Ecto neural progenitor cell (in vitro differentiated cells): ENCODE measurements around the gene TOMM40.

Experiments used
- DNase-seq: peaks from one replicate; pipeline ENCODE4 v3.0.0-alpha.2; 2018; ENCODE audit warnings: low spot score

Gene TOMM40

GRCh38 chr19:44927746-44928145, 36.7 kb downstream of the TOMM40 start:
- no peak for DNase-seq

GRCh38 chr19:44930088-44930487, 39.0 kb downstream of the TOMM40 start:
- no peak for DNase-seq

DNA sequence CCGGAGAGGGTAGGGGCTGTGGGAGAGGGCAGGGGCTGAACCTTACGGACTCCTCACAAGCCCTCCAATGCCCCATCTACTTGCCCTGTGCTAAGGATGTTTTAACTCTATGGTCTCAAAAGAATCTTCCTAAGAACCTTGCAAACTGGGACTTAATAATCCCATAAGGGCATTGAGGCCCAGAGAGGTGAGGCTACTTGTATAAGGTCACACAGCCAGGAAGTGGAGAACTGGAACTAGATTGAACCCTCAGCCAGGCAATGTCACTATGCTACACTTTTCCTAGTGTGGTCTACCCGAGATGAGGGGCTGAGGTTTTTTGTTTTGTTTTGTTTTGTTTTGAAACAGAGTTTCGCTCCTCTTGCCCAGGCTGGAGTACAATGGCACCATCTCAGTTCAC, 40.5 kb downstream of the TOMM40 start:
- no peak for DNase-seq

DNA sequence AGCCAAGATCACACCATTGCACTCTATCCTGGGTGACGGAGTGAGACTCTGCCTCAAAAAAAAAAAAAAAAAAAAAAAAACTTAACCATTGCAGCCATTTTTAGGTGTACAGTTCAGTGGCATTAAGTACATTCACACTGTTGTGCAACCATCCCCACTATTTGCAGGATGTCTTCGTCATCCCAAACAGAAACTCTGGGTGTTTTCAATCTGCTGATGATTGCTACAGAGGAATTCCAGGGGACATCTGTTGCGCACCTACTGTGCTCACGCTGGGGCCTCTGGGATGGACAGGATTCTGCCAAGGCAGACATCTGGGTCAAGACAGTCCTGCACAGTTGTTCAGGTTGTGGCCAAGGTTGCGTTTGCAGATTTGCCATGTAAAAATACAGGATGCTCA, 48.6 kb downstream of the TOMM40 start:
- no peak for DNase-seq

DNA sequence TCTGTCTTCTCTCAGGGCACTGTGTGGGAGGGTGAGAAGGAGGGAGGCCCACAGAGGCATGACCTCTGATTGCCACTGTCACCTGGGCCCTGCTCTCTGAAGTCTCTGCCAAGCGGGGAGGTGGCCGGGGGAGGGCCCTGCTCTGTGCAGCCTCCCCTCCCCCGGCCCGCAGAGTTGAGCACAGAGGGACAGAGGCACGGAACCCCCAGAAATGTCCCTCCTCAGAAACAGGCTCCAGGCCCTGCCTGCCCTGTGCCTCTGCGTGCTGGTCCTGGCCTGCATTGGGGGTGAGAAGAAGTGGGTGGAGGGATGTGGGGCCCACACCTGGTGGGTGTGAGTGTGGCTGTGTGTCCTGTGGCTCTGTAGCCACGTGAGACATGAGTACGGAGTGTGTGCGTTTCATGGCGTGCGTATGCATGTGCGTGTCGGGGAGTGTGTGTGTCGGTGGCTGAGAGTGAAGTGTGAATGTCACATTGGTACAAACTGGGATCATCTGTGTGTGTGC, 51.1 kb downstream of the TOMM40 start, which contains the start of gene APOC4:
TSS of gene APOC4 (plus strand) at position 171 of the 505 bp plus-strand sequence. CDS start at position 212, 41 bp downstream.
- no peak for DNase-seq

- no peak for DNase-seq
Observed at GRCh38 chr19:44943801-44944249, 52.8 kb downstream of the TOMM40 start.

GRCh38 chr19:44947041-44947581, 56.1 kb downstream of the TOMM40 start:
- DNase-seq = no peak

GRCh38 chr19:44948237-44948636, 57.2 kb downstream of the TOMM40 start:
- DNase-seq = no peak

DNA sequence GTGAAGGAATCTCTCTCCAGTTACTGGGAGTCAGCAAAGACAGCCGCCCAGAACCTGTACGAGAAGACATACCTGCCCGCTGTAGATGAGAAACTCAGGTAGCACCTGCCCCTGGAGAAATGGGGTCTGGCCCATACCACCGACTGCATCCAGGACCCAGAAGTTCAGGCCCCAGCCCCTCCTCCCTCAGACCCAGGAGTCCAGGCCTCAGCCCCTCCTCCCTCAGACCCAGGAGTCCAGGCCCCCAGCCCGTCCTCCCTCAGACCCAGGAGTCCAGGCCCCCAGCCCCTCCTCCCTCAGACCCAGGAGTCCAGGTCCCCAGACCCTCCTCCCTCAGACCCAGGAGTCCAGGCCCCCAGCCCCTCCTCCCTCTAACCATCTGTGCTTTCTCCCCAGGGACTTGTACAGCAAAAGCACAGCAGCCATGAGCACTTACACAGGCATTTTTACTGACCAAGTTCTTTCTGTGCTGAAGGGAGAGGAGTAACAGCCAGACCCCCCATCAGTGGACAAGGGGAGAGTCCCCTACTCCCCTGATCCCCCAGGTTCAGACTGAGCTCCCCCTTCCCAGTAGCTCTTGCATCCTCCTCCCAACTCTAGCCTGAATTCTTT, 57.8 kb downstream of the TOMM40 start:
- no peak for DNase-seq

DNA sequence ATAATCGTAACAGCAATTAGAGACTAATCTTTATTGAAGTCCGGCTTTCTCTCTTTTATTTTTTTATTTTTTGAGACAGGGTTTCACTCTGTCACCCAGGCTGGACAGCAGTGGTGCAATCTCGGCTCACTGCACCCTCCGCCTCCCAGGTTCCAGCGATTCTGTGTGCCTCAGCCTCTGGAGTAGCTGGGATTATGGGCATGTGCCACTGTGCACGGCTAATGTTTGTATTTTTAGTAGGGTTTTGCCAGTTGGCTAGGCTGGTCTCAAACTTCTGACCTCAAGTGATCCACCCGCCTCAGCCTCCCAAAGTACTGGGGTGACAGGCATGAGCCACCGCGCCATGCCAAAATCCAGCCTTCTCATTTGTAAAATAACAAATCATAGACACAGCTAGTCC, 58.5 kb downstream of the TOMM40 start:
- DNase-seq = no peak

DNA sequence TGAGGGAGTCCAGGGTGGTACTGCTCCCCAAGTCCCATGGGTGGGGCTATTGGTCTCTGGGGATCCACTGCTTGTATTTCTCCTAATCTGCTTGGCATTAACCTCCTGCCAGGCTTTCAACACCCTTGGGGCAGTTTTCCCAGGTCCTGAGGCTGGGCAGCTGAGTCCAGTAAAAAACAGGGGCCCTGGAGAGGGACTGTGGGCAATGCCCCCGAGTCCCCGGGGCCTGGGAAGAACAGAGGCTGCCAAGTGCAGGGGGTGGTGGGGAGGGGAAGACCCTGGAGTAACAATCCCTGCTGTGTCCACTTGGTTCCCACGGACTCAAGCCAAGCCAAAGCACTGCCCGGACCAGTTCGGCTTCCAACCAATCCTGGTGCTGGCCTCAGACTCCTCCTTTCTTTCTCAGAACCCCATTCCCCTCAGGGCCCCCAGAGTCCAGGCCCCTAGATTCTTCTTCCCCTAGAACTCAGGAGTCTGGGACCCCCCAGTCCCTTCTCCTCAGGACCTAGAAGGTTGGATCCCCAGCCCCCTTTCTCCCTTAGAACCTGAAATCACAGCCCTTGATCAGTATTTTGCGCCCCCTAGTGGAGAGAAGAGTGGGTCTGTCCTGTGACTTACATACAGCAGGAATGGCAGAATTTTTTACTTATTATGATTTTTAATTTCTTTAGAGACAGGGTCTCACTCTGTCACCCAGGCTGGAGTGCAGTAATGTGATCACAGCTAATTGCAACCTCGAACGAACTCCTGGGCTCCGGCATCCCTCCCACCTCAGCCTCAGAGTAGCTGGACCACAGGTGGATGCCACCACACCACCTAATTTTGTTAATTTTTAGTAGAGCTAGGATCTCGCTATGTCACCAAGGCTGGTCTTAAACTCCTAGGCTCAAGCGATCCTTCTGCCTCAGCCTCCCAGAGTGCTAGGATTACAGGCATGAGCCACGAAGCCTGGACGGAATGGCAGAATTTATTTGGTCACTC, 60.4 kb downstream of the TOMM40 start:
- DNase-seq = peak; percentile 77
